Gastroesophageal sphincter (tissue), 4 donors: Measurements from ENCODE around the gene DDX42. TPM values are rescaled to one million over a fixed set of nuclear protein-coding genes. Genes with fewer than 3 reads are reported as not detected.

Experiments
- ATAC-seq: fragments of 150-250 bp; one replicate; pipeline ENCODE4 v1.9.1; 2016; ENCODE audit warnings: mild to moderate bottlenecking, moderate library complexity
- H3K27ac ChIP-seq, 4 donors: fragments of 200-600 bp; sonication (generic) in 3 of 4; 1 replicate in 3 of 4; 2 replicates in 1 of 4; pipeline ENCODE4 v1.5.1; 2016 to 2019
- H3K27me3 ChIP-seq: fragments of 200-600 bp; sonication (generic); one replicate; pipeline ENCODE4 v1.5.1; 2019
- H3K36me3 ChIP-seq, 2 donors: fragments of 200-600 bp; sonication (generic); one replicate each; pipeline ENCODE4 v1.5.1; 2019; ENCODE audit warnings: control low read depth in 1 of 2
- H3K4me1 ChIP-seq, 3 donors: fragments of 200-600 bp; sonication (generic); 1 replicate in 2 of 3; 2 replicates in 1 of 3; pipeline ENCODE4 v1.5.1; 2016 to 2019; ENCODE audit warnings: control low read depth in 2 of 3
- H3K4me3 ChIP-seq, 2 donors: fragments of 200-600 bp; sonication (generic); one replicate each; pipeline ENCODE4 v1.5.1; 2019; ENCODE audit warnings: mild to moderate bottlenecking in 1 of 2, moderate library complexity in 1 of 2
- H3K9me3 ChIP-seq, 3 donors: fragments of 200-600 bp; sonication (generic); one replicate each; pipeline ENCODE4 v1.5.1; 2017 to 2019; ENCODE audit warnings: control low read depth in 2 of 3
- EP300 ChIP-seq: sonication (generic); formaldehyde crosslinking; IDR thresholded peaks from one replicate; pipeline ENCODE4 v1.6.1; 2017; ENCODE audit warnings: antibody characterized with exemption, mild to moderate bottlenecking
- POLR2A ChIP-seq, 2 donors: fragments of 450-650 bp; IDR thresholded peaks; one replicate each; pipeline ENCODE4 v1.6.1; 2017; ENCODE audit warnings: antibody characterized with exemption in 2 of 2, mild to moderate bottlenecking in 2 of 2, moderate library complexity in 1 of 2
- POLR2AphosphoS5 ChIP-seq: sonication (generic); formaldehyde crosslinking; IDR thresholded peaks from one replicate; pipeline ENCODE4 v1.6.1; 2017; ENCODE audit warnings: antibody characterized with exemption
- WGBS, 2 donors: methylation state at CpG; one replicate each; pipeline ENCODE4 v1.1.5; 2018; ENCODE audit warnings: low coverage in 1 of 2; 5-methylcytosine and 5-hydroxymethylcytosine counted together
- total RNA-seq, 4 donors: library from RNA; depleted of rRNA; stranded (reverse); fragments of >200 nt; gene quantifications; one replicate each; pipeline ENCODE4 v1.1.0, GENCODE V29; 2016
- TF ChIP-seq, protein P1 (sequence below), 4 experiments: fragments of 200-600 bp in 2 of 4; fragments of 450-650 bp in 2 of 4; sonication (generic) in 1 of 4; IDR thresholded peaks; one replicate each; pipeline ENCODE4 v1.5.1; 2017 to 2019; ENCODE audit warnings: antibody characterized with exemption in 4 of 4, mild to moderate bottlenecking in 2 of 4, moderate library complexity in 2 of 4

Gene DDX42
- total RNA-seq, 4 donors from 2014 or later = 66.6 to 126 (median 98.8) TPM

DNA sequence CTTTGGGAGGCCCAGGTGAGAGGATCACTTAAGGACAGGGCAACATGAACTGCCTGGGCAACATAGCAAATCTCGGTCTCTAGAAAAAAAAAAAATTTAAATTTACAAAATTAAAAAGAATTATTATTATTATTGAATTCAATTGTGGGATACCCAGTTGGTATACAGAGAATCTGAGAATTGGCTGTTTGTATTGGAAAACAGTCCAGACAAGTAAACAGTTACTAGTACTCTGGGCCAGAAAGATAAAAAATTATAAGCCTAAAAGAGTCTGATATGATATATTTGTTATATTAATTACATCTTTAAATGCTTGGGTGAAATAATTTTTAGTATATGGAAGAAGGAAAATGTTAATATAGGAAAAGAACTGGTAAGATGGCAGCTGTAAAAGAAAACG lies 15.5 kb upstream of the DDX42 start:
- Histone ChIP-seq H3K36me3 (peaks cover 7 to 97% of the 10 kb centered on the region in 2 donors), H3K9me3 (no peaks in the 10 kb centered on the region), H3K27me3 (no peaks in the 10 kb centered on the region), H3K27ac (no peak overlapping the region), H3K4me1 (no peaks in the 10 kb centered on the region), H3K4me3 (no peak overlapping the region)
- no peak for TF ChIP-seq POLR2AphosphoS5
- no peak for TF ChIP-seq EP300
- TF ChIP-seq POLR2A (IDR thresholded peaks at IDR 0.05) = no peak
- TF ChIP-seq, protein P1, sequence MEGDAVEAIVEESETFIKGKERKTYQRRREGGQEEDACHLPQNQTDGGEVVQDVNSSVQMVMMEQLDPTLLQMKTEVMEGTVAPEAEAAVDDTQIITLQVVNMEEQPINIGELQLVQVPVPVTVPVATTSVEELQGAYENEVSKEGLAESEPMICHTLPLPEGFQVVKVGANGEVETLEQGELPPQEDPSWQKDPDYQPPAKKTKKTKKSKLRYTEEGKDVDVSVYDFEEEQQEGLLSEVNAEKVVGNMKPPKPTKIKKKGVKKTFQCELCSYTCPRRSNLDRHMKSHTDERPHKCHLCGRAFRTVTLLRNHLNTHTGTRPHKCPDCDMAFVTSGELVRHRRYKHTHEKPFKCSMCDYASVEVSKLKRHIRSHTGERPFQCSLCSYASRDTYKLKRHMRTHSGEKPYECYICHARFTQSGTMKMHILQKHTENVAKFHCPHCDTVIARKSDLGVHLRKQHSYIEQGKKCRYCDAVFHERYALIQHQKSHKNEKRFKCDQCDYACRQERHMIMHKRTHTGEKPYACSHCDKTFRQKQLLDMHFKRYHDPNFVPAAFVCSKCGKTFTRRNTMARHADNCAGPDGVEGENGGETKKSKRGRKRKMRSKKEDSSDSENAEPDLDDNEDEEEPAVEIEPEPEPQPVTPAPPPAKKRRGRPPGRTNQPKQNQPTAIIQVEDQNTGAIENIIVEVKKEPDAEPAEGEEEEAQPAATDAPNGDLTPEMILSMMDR (IDR thresholded peaks at IDR 0.05) = no peak
- no peak for ATAC-seq
- 65 to 79% methylated on average over 2 of the region's 2 CpGs for WGBS, 2 donors

DNA sequence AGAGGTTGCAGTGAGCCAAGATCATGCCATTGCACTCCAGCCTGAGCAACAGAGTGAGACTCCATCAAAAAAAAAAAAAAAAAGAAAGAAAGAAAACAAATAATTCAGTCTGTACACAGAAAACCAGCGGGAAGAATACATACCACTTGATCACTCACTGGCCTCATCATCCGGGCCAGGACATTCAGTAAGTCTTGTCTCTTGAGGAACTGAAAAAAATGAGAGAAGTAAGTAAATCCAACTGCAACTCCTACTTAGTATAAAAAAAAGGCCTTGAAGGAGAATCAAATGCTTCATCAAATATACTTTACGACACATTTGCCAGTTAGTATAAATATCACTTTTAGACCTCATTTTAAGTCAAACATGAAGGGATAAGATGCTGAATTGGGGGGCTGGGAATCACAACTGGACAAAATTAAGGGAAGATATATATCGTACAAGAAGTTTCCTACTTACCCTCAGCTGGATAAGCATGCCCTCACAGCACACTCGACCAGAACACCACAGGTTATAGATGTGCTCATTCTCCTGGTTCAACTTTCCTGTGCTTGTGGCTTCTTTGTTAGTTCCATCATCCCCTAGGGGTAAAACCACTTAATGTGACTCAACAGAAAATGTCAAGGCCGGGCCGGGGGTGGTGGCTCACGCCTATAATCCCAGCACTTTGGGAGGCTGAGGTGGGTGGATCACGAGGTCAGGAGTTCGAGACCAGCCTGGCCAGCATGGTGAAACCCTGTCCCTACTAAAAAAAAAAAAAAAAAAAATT lies 13.0 kb upstream of the DDX42 start:
- Histone ChIP-seq H3K9me3 (no peaks in the 10 kb centered on the region), H3K27ac (no peak overlapping the region), H3K27me3 (no peaks in the 10 kb centered on the region), H3K4me3 (no peak overlapping the region), H3K36me3 (peaks cover 5 to 96% of the 10 kb centered on the region in 2 donors), H3K4me1 (peaks cover 0 to 9% (median 0%) of the 10 kb centered on the region in 3 donors)
- ATAC-seq = no peak
- TF ChIP-seq POLR2A (IDR thresholded peaks at IDR 0.05) (no peak), POLR2AphosphoS5 (no peak), EP300 (no peak)
- TF ChIP-seq, protein P1 (IDR thresholded peaks at IDR 0.05) = no peak
- WGBS, 2 donors = 73 to 81% methylated on average over 5 to 8 of the region's 10 CpGs

DNA sequence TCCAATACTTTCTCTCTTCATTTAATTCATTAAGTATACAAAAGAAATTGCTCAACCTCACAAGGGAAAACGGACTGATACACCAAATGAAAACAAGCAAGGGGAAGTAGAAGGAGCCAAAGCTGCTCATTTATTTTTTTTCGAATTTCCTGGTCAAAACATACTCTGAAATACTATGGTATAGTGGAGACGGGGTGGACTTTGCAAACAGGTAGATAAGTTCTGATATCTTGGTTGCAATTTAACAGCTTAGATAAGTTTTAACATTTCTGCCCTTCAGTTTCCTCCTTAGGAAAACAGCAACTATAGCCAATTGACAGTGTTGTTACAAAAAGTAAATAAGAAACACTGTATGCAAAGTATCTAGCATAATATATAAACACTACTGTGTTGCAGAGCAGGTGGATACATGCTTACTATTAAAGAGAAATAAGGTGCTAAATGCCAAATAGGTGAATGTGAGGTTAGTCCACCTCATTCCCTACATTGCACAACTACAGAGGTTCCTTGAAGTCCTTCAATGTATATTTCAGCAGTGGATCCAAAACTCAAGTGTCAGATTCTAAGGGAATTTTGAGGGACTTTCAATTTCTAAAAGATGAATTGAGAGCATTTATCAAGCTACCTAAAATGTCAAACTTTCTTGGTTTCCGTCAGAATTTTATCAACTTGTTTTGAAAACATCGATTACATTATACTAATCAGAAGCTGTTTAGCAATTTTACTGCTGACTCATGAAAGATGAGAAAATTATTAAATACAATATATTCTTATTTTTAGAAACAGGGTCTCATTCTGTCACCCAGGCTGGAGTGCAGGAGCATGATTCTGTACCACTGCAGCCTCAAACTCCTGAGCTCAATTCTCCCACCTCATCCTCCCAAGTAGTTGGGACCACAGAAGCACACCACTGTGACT lies 11.6 kb upstream of the DDX42 start:
- no peak overlapping the region for H3K27ac ChIP-seq
- no peaks in the 10 kb centered on the region for H3K27me3 ChIP-seq
- H3K4me1 ChIP-seq = peaks cover 0 to 16% (median 0%) of the 10 kb centered on the region in 3 donors
- no peak for TF ChIP-seq POLR2AphosphoS5
- TF ChIP-seq POLR2A (IDR thresholded peaks at IDR 0.05) = no peak
- no peak for TF ChIP-seq EP300
- TF ChIP-seq, protein P1 (IDR thresholded peaks at IDR 0.05) = no peak
- H3K4me3 ChIP-seq = no peak overlapping the region
- 77 to 81% methylated on average over 5 of the region's 5 CpGs for WGBS, 2 donors
- peaks cover 5 to 82% of the 10 kb centered on the region in 2 donors for H3K36me3 ChIP-seq
- ATAC-seq = no peak
- H3K9me3 ChIP-seq = no peaks in the 10 kb centered on the region

DNA sequence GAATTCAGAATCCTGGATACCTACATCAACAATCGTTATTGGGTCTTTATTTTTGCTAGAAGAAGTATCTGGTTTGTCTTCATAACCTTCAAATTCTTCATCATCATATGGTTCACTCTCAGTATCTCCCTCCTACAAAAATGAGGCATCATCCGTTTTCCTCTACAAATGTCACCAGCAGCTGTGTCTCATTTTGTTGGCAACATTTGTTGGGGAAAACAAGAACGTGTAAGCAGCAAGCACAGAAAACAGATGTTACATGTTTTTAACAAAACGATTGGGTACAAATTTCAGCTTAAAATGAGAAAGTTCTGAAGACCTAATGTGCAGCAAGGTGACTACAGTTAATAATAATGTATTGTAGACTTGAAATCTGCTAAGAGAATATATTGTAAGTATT lies 9.3 kb upstream of the DDX42 start:
- no peaks in the 10 kb centered on the region for H3K9me3 ChIP-seq
- H3K36me3 ChIP-seq = peaks cover 5 to 62% of the 10 kb centered on the region in 2 donors
- ATAC-seq = no peak
- H3K27me3 ChIP-seq = no peaks in the 10 kb centered on the region
- peaks cover 0 to 33% (median 0%) of the 10 kb centered on the region in 3 donors for H3K4me1 ChIP-seq
- no peak overlapping the region for H3K4me3 ChIP-seq
- H3K27ac ChIP-seq = no peak overlapping the region
- TF ChIP-seq POLR2AphosphoS5 = no peak
- TF ChIP-seq POLR2A (IDR thresholded peaks at IDR 0.05) = no peak
- WGBS, 2 donors = 50 to 69% methylated on average over 4 of the region's 4 CpGs

DNA sequence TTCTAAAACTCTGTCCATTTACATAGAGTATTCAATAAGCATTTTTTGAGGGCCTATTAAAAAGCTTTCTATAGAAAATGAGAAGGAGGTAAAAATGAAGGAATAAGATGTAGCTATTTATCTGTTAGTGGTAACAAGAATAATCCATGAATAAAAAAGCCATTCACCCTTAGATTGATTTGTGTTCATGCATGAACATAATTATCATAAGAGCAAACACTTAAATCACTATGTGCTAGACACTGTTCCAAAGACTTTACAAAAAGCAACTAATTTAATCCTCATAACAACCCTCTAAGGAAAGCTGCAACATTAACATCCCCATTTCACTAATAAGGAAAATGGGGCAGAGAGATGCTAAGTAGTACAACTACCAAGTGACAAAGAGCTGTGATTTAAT lies 7.2 kb upstream of the DDX42 start:
- H3K4me3 ChIP-seq = no peak overlapping the region
- H3K27ac ChIP-seq = no peak overlapping the region
- peaks cover 0 to 42% of the 10 kb centered on the region in 2 donors for H3K36me3 ChIP-seq
- ATAC-seq = no peak
- H3K9me3 ChIP-seq = no peaks in the 10 kb centered on the region
- TF ChIP-seq POLR2A (IDR thresholded peaks at IDR 0.05) (no peak), POLR2AphosphoS5 (no peak), EP300 (no peak)
- TF ChIP-seq, protein P1 (IDR thresholded peaks at IDR 0.05) = no peak
- H3K27me3 ChIP-seq = no peaks in the 10 kb centered on the region
- peaks cover 0 to 53% (median 4%) of the 10 kb centered on the region in 3 donors for H3K4me1 ChIP-seq
